ENCODE data around the gene SPAG16.
"Not testable (repeated sequence)": the region's sequence is repeated elsewhere in the genome, so short reads cannot be mapped to it uniquely, and the experiment has no call there.

SPAG16 gene

DNA sequence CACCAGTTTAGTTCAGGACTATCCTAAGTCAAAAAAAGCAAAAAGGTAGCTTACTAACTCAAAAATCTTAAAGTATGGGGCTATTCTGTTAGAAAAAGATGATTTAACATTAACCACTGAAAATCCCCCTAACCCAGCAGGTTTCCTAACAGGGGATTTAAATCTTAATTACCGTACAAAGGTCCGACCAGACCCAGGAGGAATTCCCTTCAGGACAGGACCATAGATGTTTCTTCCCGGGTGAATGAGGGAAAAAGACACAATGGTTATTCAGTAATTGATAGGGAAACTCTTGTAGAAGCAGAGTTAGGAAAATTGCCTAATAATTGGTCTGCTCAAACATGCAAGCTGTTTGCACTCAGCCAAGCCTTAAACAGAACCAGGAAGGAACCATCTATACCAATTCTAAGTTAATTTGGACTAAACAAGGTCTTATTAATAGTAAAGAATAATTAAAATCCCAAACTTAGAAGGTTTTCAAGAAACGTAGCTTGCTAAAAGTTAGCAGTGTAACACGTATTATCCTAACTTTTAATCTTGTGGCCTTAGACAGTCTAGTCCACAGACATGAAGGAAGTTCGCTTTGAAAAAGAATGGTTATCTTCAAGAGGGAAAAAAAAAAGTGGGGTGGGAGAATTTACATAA, 124.3 kb downstream of the SPAG16 start:
- H3K9me2 ChIP-seq (ENCODE audit: low read depth, low read length): not testable (repeated sequence)

DNA sequence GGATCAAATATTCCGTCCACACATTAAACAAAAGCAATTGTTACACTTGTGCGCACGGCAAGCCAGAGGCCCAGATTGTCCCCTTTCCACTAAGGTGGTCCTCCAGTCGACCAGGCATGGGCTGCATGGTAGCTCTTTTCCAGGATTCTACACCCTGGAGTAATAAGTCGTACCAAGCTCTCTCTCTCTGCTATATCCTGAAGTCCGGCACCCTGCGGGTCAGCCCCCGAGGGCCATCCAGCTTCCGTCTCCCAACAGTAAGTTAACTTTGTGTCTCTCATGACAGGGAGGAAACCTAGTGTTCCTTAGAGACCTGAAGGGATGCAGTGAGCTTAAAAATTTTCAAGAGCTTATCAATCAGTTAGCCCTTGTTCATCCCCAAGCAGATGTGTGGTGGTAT, 126.4 kb downstream of the SPAG16 start:
- not testable (repeated sequence) for H3K9ac ChIP-seq (ENCODE audit: low read length); H3K4me1 ChIP-seq (ENCODE audit: insufficient read depth, low read length, severe bottlenecking); H3K27me3 ChIP-seq (ENCODE audit: insufficient read depth, low read length); H3K79me2 ChIP-seq (ENCODE audit: insufficient read depth, low read length); H3K36me3 ChIP-seq (ENCODE audit: insufficient read depth, low read length); H4K20me1 ChIP-seq (ENCODE audit: insufficient read depth, low read length); H3K4me3 ChIP-seq (ENCODE audit: low read depth, low read length, poor library complexity, severe bottlenecking); H3K27ac ChIP-seq (ENCODE audit: low read depth, low read length, poor library complexity, severe bottlenecking); H3K4me2 ChIP-seq (ENCODE audit: low read length); H3K9me3 ChIP-seq (ENCODE audit: low read length); H2AFZ ChIP-seq (ENCODE audit: low read length); H3F3A ChIP-seq (ENCODE audit: insufficient read depth, low read length); H3K9me2 ChIP-seq (ENCODE audit: low read depth, low read length)

More for the DNA sequence above, 124.3 kb downstream of the SPAG16 start:
- not testable (repeated sequence) for H3K9ac ChIP-seq (ENCODE audit: low read length); H4K20me1 ChIP-seq (ENCODE audit: insufficient read depth, low read length); H3K27ac ChIP-seq (ENCODE audit: low read depth, low read length, poor library complexity, severe bottlenecking); H2AFZ ChIP-seq (ENCODE audit: low read length); H3F3A ChIP-seq (ENCODE audit: insufficient read depth, low read length); H3K79me2 ChIP-seq (ENCODE audit: insufficient read depth, low read length); H3K4me3 ChIP-seq (ENCODE audit: low read depth, low read length, poor library complexity, severe bottlenecking); H3K36me3 ChIP-seq (ENCODE audit: insufficient read depth, low read length); H3K9me3 ChIP-seq (ENCODE audit: low read length); H3K4me2 ChIP-seq (ENCODE audit: low read length); H3K4me1 ChIP-seq (ENCODE audit: insufficient read depth, low read length, severe bottlenecking); H3K27me3 ChIP-seq (ENCODE audit: insufficient read depth, low read length)

DNA sequence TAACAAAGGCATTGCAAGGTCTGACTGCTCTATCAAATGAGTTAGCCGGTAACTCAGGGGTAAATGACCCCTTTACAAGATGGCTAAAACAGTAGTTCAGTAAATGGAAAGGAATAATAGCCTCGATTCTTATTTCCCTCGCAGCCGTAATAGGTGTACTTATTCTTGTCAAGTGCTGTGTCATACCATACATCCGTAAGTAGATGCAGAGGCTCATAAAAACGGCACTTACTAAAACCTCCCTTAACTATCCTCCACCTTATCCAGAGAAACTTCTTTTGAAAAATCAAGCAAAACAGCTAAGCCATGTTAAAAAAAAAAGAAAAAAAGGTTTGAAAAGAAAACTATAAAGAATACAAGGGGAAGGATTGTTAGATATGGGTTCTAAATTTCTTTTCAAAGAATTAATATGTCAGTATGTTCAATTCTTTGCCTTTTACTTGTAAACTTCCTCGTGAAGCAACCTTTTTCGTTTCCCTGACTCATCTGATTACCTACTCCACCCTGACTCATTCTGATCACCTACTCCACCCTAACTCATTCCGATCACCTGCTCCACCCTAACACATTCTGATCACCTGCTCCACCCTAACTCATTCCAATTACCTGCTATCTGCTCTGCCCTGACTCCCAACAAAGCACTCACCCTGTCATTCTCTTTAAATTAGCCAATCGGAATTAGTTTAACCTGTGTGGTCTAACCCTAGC, 127.5 kb downstream of the SPAG16 start:
- H3K4me2 ChIP-seq (ENCODE audit: low read length): no peak overlapping the region
- H3K9ac ChIP-seq (ENCODE audit: low read length): no peak overlapping the region
- no peaks in the 10 kb centered on the region for H3K36me3 ChIP-seq (ENCODE audit: insufficient read depth, low read length)
- no peaks in the 10 kb centered on the region for H3K4me1 ChIP-seq (ENCODE audit: insufficient read depth, low read length, severe bottlenecking)
- no peaks in the 10 kb centered on the region for H4K20me1 ChIP-seq (ENCODE audit: insufficient read depth, low read length)
- no peaks in the 10 kb centered on the region for H3F3A ChIP-seq (ENCODE audit: insufficient read depth, low read length)
- H3K9me3 ChIP-seq (ENCODE audit: low read length): no peaks in the 10 kb centered on the region
- H3K27me3 ChIP-seq (ENCODE audit: insufficient read depth, low read length): no peaks in the 10 kb centered on the region
- H3K27ac ChIP-seq (ENCODE audit: low read depth, low read length, poor library complexity, severe bottlenecking): no peak overlapping the region
- H3K9me2 ChIP-seq (ENCODE audit: low read depth, low read length): no peaks in the 10 kb centered on the region
- no peak overlapping the region for H3K4me3 ChIP-seq (ENCODE audit: low read depth, low read length, poor library complexity, severe bottlenecking)
- no peaks in the 10 kb centered on the region for H3K79me2 ChIP-seq (ENCODE audit: insufficient read depth, low read length)
- TF ChIP-seq EZH2 (IDR thresholded peaks at IDR 0.05; ENCODE audit: borderline replicate concordance, low read length) (no peak), CTCF (IDR thresholded peaks at IDR 0.05; ENCODE audit: low read length) (no peak)
- H2AFZ ChIP-seq (ENCODE audit: low read length): no peak overlapping the region

- Histone ChIP-seq H3K4me3 (ENCODE audit: low read depth, low read length, poor library complexity, severe bottlenecking) (no peak overlapping the region), H3K9me2 (ENCODE audit: low read depth, low read length) (no peaks in the 10 kb centered on the region), H3K27ac (ENCODE audit: low read depth, low read length, poor library complexity, severe bottlenecking) (no peak overlapping the region), H3K79me2 (ENCODE audit: insufficient read depth, low read length) (no peaks in the 10 kb centered on the region), H3K9me3 (ENCODE audit: low read length) (no peaks in the 10 kb centered on the region), H3F3A (ENCODE audit: insufficient read depth, low read length) (no peaks in the 10 kb centered on the region), H3K4me1 (ENCODE audit: insufficient read depth, low read length, severe bottlenecking) (no peaks in the 10 kb centered on the region), H4K20me1 (ENCODE audit: insufficient read depth, low read length) (no peaks in the 10 kb centered on the region), H3K36me3 (ENCODE audit: insufficient read depth, low read length) (no peaks in the 10 kb centered on the region), H3K4me2 (ENCODE audit: low read length) (no peak overlapping the region), H2AFZ (ENCODE audit: low read length) (no peak overlapping the region), H3K27me3 (ENCODE audit: insufficient read depth, low read length) (no peaks in the 10 kb centered on the region), H3K9ac (ENCODE audit: low read length) (no peak overlapping the region)
- TF ChIP-seq CTCF (IDR thresholded peaks at IDR 0.05; ENCODE audit: low read length) (no peak), EZH2 (IDR thresholded peaks at IDR 0.05; ENCODE audit: borderline replicate concordance, low read length) (no peak)
Observed at GRCh38 chr2:213415093-213415492, 130.8 kb downstream of the SPAG16 start.

Measured in OCI-LY1 (cell line).